KOPT-K1 (cell line): ENCODE results near the gene FRAS1.
"Not testable (repeated sequence)": the region's sequence is repeated elsewhere in the genome, so short reads cannot be mapped to it uniquely, and the experiment has no call there.

Source experiments
- H3K27ac ChIP-seq: fragments of 200-600 bp; sonication (generic); 2 replicates; pipeline ENCODE4 v1.5.1; 2016; ENCODE audit warnings: antibody characterized with exemption, mild to moderate bottlenecking, low read depth, low read length; ENCODE audit not compliant: poor library complexity, severe bottlenecking
- H3K36me3 ChIP-seq: fragments of 200-600 bp; sonication (generic); 2 replicates; pipeline ENCODE4 v1.5.1; 2017; ENCODE audit warnings: antibody characterized with exemption, mild to moderate bottlenecking, low read length, moderate library complexity; ENCODE audit not compliant: insufficient read depth
- H3K9me3 ChIP-seq: fragments of 200-600 bp; sonication (generic); 2 replicates; pipeline ENCODE4 v1.5.1; 2017; ENCODE audit warnings: antibody characterized with exemption, low read length, mild to moderate bottlenecking; ENCODE audit not compliant: insufficient read depth, poor library complexity, severe bottlenecking

FRAS1 gene

GRCh38 chr4:78057135-78057599 lies at the start of gene FRAS1:
TSS of gene FRAS1 (plus strand) at chr4:78057323. CDS start at chr4:78058010, 687 bp downstream.
- no peak within 1 kb of the TSS for H3K27ac ChIP-seq
- H3K9me3 ChIP-seq = no peaks in the 10 kb centered on the region
- no peaks in the 10 kb centered on the region for H3K36me3 ChIP-seq

DNA sequence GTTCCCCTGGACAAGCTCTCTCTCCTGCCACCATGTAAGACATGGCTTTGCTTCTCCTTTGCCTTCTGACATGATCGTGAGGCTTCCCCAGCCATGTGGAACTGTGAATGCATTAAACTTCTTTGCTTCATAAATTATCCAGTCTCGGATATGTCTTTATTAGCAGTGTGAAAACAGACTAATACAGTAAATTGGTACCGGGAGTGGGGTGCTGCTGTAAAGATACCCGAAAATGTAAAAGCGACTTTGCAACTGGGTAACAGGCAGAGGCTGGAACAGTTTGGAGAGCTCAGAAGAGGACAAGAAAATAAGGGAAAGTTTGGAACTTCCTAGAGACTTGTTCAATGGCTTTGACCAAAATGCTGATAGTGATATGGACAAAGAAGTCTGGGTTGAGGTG lies 46.1 kb upstream of the FRAS1 start:
- H3K36me3 ChIP-seq, H3K27ac ChIP-seq: not testable (repeated sequence)
- peaks cover 26% of the 10 kb centered on the region for H3K9me3 ChIP-seq

- Histone ChIP-seq H3K27ac (no peak overlapping the region), H3K9me3 (peaks cover 26% of the 10 kb centered on the region), H3K36me3 (no peaks in the 10 kb centered on the region)
Observed at GRCh38 chr4:78014889-78015886, 41.9 kb upstream of the FRAS1 start.

DNA sequence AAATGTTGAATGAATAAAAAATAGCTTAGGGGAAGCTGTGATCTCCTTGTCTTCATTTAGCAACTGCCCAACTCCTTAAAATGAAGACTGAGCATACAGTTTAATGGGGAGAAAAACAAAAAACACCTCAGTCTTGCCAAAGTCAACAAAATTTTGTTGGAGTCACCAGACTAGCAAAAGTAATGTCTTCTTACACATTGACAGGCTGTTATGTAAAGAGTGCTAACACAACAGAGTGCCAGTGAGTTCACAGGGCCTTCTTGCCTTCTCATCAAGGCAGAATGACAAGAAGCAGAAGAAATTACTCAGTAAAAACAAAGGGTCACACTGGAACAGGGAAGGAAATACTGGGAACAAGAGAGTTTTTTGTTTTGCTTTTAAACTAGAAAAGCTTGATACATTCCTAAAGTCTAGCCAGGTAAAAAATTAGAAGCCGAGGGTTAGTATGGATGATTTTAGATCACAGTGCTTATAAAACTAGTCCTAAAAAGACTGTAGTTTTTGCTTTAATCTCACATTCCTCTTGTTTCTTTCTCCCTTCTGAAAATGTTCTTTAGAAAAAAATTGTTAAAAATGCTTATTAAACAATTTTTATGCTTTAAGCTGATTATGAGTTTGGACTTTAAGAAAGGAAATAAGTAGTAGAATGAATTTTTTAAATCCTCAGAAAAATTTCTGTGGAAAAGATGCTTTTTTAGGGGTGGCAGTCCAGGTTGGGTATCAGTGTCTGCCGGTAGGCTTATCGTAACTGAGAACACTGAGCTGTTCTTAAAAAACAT lies 38.7 kb upstream of the FRAS1 start:
- Histone ChIP-seq H3K36me3 (no peaks in the 10 kb centered on the region), H3K27ac (no peak overlapping the region), H3K9me3 (no peaks in the 10 kb centered on the region)

- no peaks in the 10 kb centered on the region for H3K9me3 ChIP-seq
- H3K27ac ChIP-seq = no peak overlapping the region
- no peaks in the 10 kb centered on the region for H3K36me3 ChIP-seq
Observed at GRCh38 chr4:78019414-78019813, 37.7 kb upstream of the FRAS1 start.

GRCh38 chr4:78020677-78021076 lies 36.4 kb upstream of the FRAS1 start:
- Histone ChIP-seq H3K9me3 (no peaks in the 10 kb centered on the region), H3K27ac (no peak overlapping the region), H3K36me3 (no peaks in the 10 kb centered on the region)

- Histone ChIP-seq H3K36me3 (no peaks in the 10 kb centered on the region), H3K27ac (no peak overlapping the region), H3K9me3 (no peaks in the 10 kb centered on the region)
Observed at GRCh38 chr4:78022517-78022916, 34.6 kb upstream of the FRAS1 start.

GRCh38 chr4:78024085-78024484 lies 33.0 kb upstream of the FRAS1 start:
- Histone ChIP-seq H3K9me3 (no peaks in the 10 kb centered on the region), H3K27ac (no peak overlapping the region), H3K36me3 (no peaks in the 10 kb centered on the region)

DNA sequence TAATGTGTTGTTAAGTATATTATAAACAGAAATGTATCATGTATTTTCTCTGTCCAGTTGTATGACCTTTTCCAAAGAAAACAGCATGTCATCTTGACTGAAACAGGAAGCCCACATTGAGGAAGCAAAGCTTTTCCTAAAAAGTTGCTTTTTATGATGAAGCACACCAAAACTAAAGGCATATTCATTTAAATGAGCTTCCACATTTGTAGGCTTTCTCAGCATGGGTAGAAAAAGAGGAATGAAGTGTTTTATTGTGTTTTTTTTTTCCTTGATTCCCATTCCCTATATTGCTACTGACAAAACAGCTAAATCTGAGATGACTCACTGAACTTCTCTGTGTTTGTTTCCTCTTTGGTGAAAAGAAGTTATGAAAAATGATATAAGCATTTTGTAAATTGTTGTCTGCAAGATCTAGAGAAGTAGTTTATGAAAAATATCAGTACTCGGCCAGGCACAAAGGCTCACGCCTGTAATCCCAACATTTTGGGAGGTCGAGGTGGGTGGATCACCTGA lies 32.5 kb upstream of the FRAS1 start:
- H3K9me3 ChIP-seq = no peaks in the 10 kb centered on the region
- H3K27ac ChIP-seq = no peak overlapping the region

GRCh38 chr4:78031417-78031950 lies 25.6 kb upstream of the FRAS1 start:
- H3K9me3 ChIP-seq = no peaks in the 10 kb centered on the region
- no peaks in the 10 kb centered on the region for H3K36me3 ChIP-seq
- no peak overlapping the region for H3K27ac ChIP-seq

More for the DNA sequence above, 32.5 kb upstream of the FRAS1 start:
- H3K36me3 ChIP-seq = no peaks in the 10 kb centered on the region

DNA sequence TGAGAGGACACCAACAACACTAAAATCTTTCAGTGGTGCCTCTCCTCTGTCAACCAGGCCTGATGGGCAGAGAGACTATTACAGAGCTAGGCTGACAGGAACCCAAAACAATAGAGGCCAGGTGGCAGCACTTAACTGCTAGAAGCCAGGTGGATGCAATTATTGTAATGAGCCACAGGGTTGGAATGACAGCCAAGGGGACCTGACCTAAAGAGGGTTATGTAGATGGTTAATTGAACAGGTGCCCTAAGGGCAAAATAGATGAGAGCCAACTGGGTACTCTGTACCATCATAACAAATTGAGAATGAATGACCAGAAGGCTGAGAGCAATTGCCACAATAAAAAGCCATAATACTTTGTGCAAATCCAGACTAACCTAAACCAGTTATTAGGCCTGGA lies 24.7 kb upstream of the FRAS1 start:
- no peaks in the 10 kb centered on the region for H3K36me3 ChIP-seq

DNA sequence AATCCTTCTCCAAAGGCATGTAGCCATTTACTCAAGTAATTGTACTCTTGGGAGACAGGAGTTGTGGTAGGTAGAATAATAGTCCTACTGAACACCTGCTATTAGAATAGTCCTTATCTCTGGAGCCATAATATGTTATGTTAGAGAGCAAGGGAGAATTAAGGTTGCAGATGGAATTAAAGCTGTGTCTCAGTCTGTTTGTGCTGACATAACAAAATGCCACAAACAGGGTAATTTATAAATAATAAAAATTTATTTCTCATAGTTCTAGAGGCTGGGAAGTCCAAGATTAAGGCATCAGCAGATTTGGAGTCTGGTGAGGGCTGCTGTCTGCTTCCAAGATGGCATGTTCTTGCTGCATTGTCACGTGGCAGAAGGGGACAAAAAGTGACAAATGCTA lies 24.2 kb upstream of the FRAS1 start:
- no peaks in the 10 kb centered on the region for H3K36me3 ChIP-seq
- H3K27ac ChIP-seq = no peak overlapping the region
- H3K9me3 ChIP-seq = no peaks in the 10 kb centered on the region

More for the DNA sequence above, 24.7 kb upstream of the FRAS1 start:
- no peaks in the 10 kb centered on the region for H3K9me3 ChIP-seq
- no peak overlapping the region for H3K27ac ChIP-seq

DNA sequence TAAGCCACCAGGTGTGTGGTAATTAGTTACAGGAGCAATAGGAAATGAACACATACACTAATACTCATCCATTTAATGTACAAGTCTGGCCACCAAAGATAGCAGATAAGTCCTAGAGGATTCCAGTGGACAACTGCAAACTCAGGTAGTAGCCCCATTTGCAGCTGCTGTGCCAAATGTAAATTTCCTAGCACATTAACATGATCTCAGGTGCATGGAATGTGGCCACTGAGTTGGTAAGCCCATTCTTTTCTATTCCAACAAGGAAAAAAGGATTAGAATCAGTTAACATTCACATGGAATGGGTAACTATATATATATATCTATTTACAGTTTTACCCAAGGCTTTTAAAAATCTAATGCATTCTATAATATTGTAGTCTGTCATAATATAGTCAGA lies 23.3 kb upstream of the FRAS1 start:
- Histone ChIP-seq H3K9me3 (no peaks in the 10 kb centered on the region), H3K36me3 (no peaks in the 10 kb centered on the region), H3K27ac (no peak overlapping the region)

DNA sequence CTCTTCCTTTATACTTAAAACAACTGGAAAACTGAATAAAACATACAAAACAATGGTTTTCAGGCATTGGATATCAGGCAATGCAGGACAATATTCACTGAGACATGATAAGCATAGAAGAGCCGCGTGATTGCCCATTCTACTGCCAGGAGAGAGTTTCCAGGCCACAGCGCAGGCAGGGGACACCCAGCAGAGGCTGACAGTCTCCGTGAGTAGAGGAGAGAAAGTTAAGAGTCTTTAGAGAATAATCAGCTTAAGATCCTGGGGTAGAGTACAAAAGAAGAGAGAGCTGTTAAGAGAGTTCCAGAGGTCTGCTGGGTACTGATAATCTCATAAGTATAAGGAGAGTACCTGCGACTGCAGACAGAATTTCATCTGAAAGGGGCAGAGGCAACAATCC lies 18.4 kb upstream of the FRAS1 start:
- no peaks in the 10 kb centered on the region for H3K36me3 ChIP-seq
- H3K27ac ChIP-seq = no peak overlapping the region
- no peaks in the 10 kb centered on the region for H3K9me3 ChIP-seq

- no peaks in the 10 kb centered on the region for H3K9me3 ChIP-seq
- H3K36me3 ChIP-seq = no peaks in the 10 kb centered on the region
- no peak overlapping the region for H3K27ac ChIP-seq
Observed at GRCh38 chr4:78039678-78040077, 17.4 kb upstream of the FRAS1 start.
